ENCODE results near the gene B4GALNT4. TPM values are rescaled to one million over a fixed set of nuclear protein-coding genes. Genes with fewer than 3 reads are reported as not detected.

The B4GALNT4 gene
- total RNA-seq, 6 experiments from 2014 or later: 6.4 to 12.1 (median 8.4) TPM

GRCh38 chr11:367956-368413 is 1.3 kb upstream of the B4GALNT4 start:
- no peak for DNase-seq
- Mint-ChIP-seq H3K27me3 (ENCODE audit: insufficient read depth) (peaks cover 26% of the 10 kb centered on the region), H3K27ac (no peak overlapping the region), H3K4me1 (ENCODE audit: low read depth) (peaks cover 5% of the 10 kb centered on the region; the same call in 1 of the 2 replicates), H3K9me3 (no peaks in the 10 kb centered on the region), H3K36me3 (ENCODE audit: low read depth) (no peaks in the 10 kb centered on the region), H3K4me3 (no peak overlapping the region)
- no peak for TF ChIP-seq CTCF (IDR thresholded peaks at IDR 0.05)

- Mint-ChIP-seq H3K4me3 (peak overlapping the region; percentile 74), H3K4me1 (ENCODE audit: low read depth) (peaks cover 5% of the 10 kb centered on the region; the same call in 1 of the 2 replicates), H3K9me3 (no peaks in the 10 kb centered on the region), H3K27me3 (ENCODE audit: insufficient read depth) (peaks cover 26% of the 10 kb centered on the region), H3K36me3 (ENCODE audit: low read depth) (no peaks in the 10 kb centered on the region), H3K27ac (no peak overlapping the region)
- DNase-seq: no peak
- TF ChIP-seq CTCF (IDR thresholded peaks at IDR 0.05): 0 out of 2 replicates have a peak, but pooled peaks have one; percentile 2
Observed at GRCh38 chr11:368414-369335, 624 bp upstream of the B4GALNT4 start.

- Mint-ChIP-seq H3K27ac (no peak overlapping the region), H3K9me3 (peaks cover 4% of the 10 kb centered on the region; the same call in 1 of the 2 replicates), H3K27me3 (ENCODE audit: insufficient read depth) (peaks cover 23% of the 10 kb centered on the region), H3K4me3 (peak overlapping the region; percentile 74), H3K4me1 (ENCODE audit: low read depth) (peaks cover 5% of the 10 kb centered on the region; the same call in 1 of the 2 replicates), H3K36me3 (ENCODE audit: low read depth) (no peaks in the 10 kb centered on the region)
- no peak for TF ChIP-seq CTCF (IDR thresholded peaks at IDR 0.05)
- no peak for DNase-seq
Observed at GRCh38 chr11:370070-370941, 1.0 kb downstream of the B4GALNT4 start.

GRCh38 chr11:371051-371450 is 1.8 kb downstream of the B4GALNT4 start:
- Mint-ChIP-seq H3K36me3 (ENCODE audit: low read depth) (no peaks in the 10 kb centered on the region), H3K9me3 (peaks cover 4% of the 10 kb centered on the region; the same call in 1 of the 2 replicates), H3K4me1 (ENCODE audit: low read depth) (peaks cover 5% of the 10 kb centered on the region; the same call in 1 of the 2 replicates), H3K27ac (no peak overlapping the region), H3K4me3 (no peak overlapping the region), H3K27me3 (ENCODE audit: insufficient read depth) (peaks cover 21% of the 10 kb centered on the region)
- no peak for DNase-seq
- no peak for TF ChIP-seq CTCF (IDR thresholded peaks at IDR 0.05)

Measured in HFFc6 (cell line).